ENCODE data around the gene TENM4. TPM values are rescaled to one million over a fixed set of nuclear protein-coding genes. Genes with fewer than 3 reads are reported as not detected.

The TENM4 gene
- total and polyA plus RNA-seq, 2 of the 8 experiments (the other 6 are each of a cell fraction or from before 2014, with no cell fraction given), result 3.5 to 7.2 TPM

DNA sequence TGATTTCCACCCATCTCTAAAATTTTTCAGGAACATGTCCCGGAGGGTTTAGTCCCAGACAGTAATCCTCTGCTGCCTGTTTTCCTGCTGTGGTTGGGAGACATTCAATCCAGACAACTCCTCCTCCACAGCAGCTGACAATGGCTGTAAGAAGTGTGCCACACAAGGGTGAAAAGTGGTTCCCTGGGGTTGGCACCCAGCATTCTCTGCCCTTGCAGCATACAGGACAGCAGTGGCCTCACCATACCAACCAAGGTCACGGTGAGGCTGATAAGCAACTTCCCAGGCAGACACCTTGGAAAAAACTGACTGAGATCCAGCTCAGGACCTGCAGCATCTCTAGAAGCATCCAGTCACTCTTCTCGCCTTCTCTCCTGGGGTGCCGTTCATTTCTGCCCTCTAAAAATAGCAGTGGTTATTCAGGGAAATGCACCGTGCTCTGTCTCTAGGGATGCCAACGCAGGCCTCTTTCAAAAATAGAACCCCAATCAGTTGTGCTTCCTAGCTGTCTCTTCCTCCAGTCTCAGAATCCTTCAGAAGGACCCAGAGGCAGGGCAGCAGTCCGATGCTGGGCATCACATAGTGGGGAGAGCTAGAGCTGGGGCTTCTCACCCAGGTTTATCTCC, 241.0 kb downstream of the TENM4 start:
- H3K14ac ChIP-seq (ENCODE audit: insufficient read length), result no peak overlapping the region
- no peaks in the 10 kb centered on the region for H3K9me3 ChIP-seq (ENCODE audit: insufficient read depth in 2 of 2, low read depth in 1 of 2, low read length in 1 of 2)
- no peaks in the 10 kb centered on the region for H3K36me3 ChIP-seq (ENCODE audit: control insufficient read depth in 2 of 4, insufficient read depth in 4 of 4, low read length in 3 of 4)
- H2AFZ ChIP-seq (ENCODE audit: low read length), result no peak overlapping the region
- CTCF ChIA-PET (ENCODE audit: partially characterized antibody), result interaction anchor here (0.6 to 1.4 kb wide), 5 partner anchors 13 to 293 kb away, joined by 3 read pairs; no protein-coding TSS in a partner anchor
- no peaks in the 10 kb centered on the region for H3K23me2 ChIP-seq (ENCODE audit: low read depth, low read length)
- H4K91ac ChIP-seq (replicated peaks; ENCODE audit: insufficient read length, low read length), result no peak overlapping the region
- H3K4me3 ChIP-seq (ENCODE audit: extremely low read depth in 1 of 4, insufficient read depth in 2 of 4, low read depth in 3 of 4, low read length in 4 of 4), result no peak overlapping the region
- no peak overlapping the region for H2AK5ac ChIP-seq (ENCODE audit: low read depth, low read length)
- H2BK5ac ChIP-seq (ENCODE audit: low read depth, low read length), result no peak overlapping the region
- DNase-seq (ENCODE audit: low read depth in 1 of 2, low spot score in 2 of 2), result no peak
- H2BK20ac ChIP-seq (ENCODE audit: low read length), result no peak overlapping the region
- H3K4me1 ChIP-seq (replicated peaks in 1 of 4; ENCODE audit: control insufficient read depth in 3 of 4, insufficient read depth in 4 of 4, low read length in 3 of 4), result no peaks in the 10 kb centered on the region
- no peak overlapping the region for H3K56ac ChIP-seq (replicated peaks; ENCODE audit: insufficient read length, low read depth, low read length)
- no peak overlapping the region for H3K18ac ChIP-seq (ENCODE audit: extremely low read depth, low read length)
- no peak overlapping the region for H2BK12ac ChIP-seq (ENCODE audit: low read depth, low read length)
- no peak overlapping the region for H2BK15ac ChIP-seq (ENCODE audit: low read length)
- POLR2A ChIA-PET (ENCODE audit: partially characterized antibody), result no interaction called here
- H3K9ac ChIP-seq (replicated peaks in 1 of 4; ENCODE audit: extremely low read depth in 1 of 4, low read depth in 3 of 4, low read length in 3 of 4), result no peak overlapping the region
- no peaks in the 10 kb centered on the region for H3K27me3 ChIP-seq (replicated peaks in 1 of 4; ENCODE audit: control insufficient read depth in 3 of 4, extremely low read depth in 1 of 4, insufficient read depth in 3 of 4, low read length in 3 of 4)
- H3K4me2 ChIP-seq (ENCODE audit: insufficient read depth in 1 of 2, low read depth in 2 of 2, low read length in 2 of 2), result no peak overlapping the region
- H4K8ac ChIP-seq (ENCODE audit: extremely low read depth, insufficient read depth, low read length), result peak overlapping the region; percentile 18; the same call in 1 of the 2 replicates
- 90% methylated on average over 7 of the region's 7 CpGs; no CpG with 5 or more reads in 1 of the 2 experiments for WGBS, 2 experiments (ENCODE audit: extremely low coverage in 1 of 2, insufficient coverage in 1 of 2, insufficient read length in 1 of 2, insufficient replicate concordance in 2 of 2, low coverage in 1 of 2, low lambda C conversion rate in 2 of 2, missing lambda C conversion rate in 1 of 2)
- no peak overlapping the region for H3K27ac ChIP-seq (ENCODE audit: low read depth, low read length)
- H3K79me2 ChIP-seq (ENCODE audit: control insufficient read depth in 1 of 2, insufficient read depth in 2 of 2, low read length in 2 of 2), result no peaks in the 10 kb centered on the region
- no peak for FAIRE-seq
- H3K23ac ChIP-seq (ENCODE audit: insufficient read length), result no peak overlapping the region
- no peaks in the 10 kb centered on the region for H3K79me1 ChIP-seq (ENCODE audit: low read depth, low read length)
- no peak overlapping the region for H2BK120ac ChIP-seq (replicated peaks; ENCODE audit: low read depth, low read length)
- TF ChIP-seq HDAC2 (IDR thresholded peaks at IDR 0.05; ENCODE audit: borderline replicate concordance in 1 of 2, low read depth in 2 of 2, low read length in 2 of 2) (no peak), JUND (IDR thresholded peaks at IDR 0.05; ENCODE audit: low read length) (no peak), TAF7 (optimal IDR thresholded peaks at IDR 0.05; ENCODE audit: borderline replicate concordance, low read depth, low read length) (no peak), KDM5A (IDR thresholded peaks at IDR 0.05; ENCODE audit: low read length) (no peak), TBP (IDR thresholded peaks at IDR 0.05; ENCODE audit: low read depth, low read length) (no peak), KDM1A (IDR thresholded peaks at IDR 0.05; ENCODE audit: borderline replicate concordance, low read length) (no peak), CEBPB (IDR thresholded peaks at IDR 0.05; ENCODE audit: low read depth, low read length) (no peak), SIX5 (IDR thresholded peaks at IDR 0.05; ENCODE audit: low read depth, low read length) (no peak), YY1 (IDR thresholded peaks at IDR 0.05; ENCODE audit: low read depth, low read length) (no peak), CHD2 (IDR thresholded peaks at IDR 0.05; ENCODE audit: low read length) (no peak), ASH2L (IDR thresholded peaks at IDR 0.05; ENCODE audit: low read length) (no peak), PHF8 (conservative IDR thresholded peaks at IDR 0.05; ENCODE audit: low read depth, low read length) (no peak), KDM4A (IDR thresholded peaks at IDR 0.05; ENCODE audit: low read depth, low read length, severe bottlenecking) (no peak), CTBP2 (IDR thresholded peaks at IDR 0.05; ENCODE audit: borderline replicate concordance, insufficient read depth, insufficient read length, low read length) (no peak), TCF12 (IDR thresholded peaks at IDR 0.05; ENCODE audit: low read depth, low read length) (no peak)
- no peak overlapping the region for H4K5ac ChIP-seq (ENCODE audit: insufficient read length, low read depth, low read length)
- H3K4ac ChIP-seq (replicated peaks; ENCODE audit: insufficient read length, low read depth, low read length), result no peak overlapping the region
- H4K20me1 ChIP-seq (replicated peaks in 1 of 2; ENCODE audit: control insufficient read depth in 1 of 2, insufficient read depth in 2 of 2, low read length in 2 of 2), result no peaks in the 10 kb centered on the region
